ENCODE measurements around the gene WDR46. TPM values are rescaled to one million over a fixed set of nuclear protein-coding genes. Genes with fewer than 3 reads are reported as not detected.
A peak's percentile ranks its signal among the peaks of the same experiment; 100 is the strongest.

The WDR46 gene
- total RNA-seq, 1 donor from 2014 or later: 132 TPM

GRCh38 chr6:33318426-33319073, 29.5 kb upstream of the WDR46 start:
- FAIRE-seq: no peak
- DNase-seq (ENCODE audit: low read depth): no peak
- TF ChIP-seq, protein P1, sequence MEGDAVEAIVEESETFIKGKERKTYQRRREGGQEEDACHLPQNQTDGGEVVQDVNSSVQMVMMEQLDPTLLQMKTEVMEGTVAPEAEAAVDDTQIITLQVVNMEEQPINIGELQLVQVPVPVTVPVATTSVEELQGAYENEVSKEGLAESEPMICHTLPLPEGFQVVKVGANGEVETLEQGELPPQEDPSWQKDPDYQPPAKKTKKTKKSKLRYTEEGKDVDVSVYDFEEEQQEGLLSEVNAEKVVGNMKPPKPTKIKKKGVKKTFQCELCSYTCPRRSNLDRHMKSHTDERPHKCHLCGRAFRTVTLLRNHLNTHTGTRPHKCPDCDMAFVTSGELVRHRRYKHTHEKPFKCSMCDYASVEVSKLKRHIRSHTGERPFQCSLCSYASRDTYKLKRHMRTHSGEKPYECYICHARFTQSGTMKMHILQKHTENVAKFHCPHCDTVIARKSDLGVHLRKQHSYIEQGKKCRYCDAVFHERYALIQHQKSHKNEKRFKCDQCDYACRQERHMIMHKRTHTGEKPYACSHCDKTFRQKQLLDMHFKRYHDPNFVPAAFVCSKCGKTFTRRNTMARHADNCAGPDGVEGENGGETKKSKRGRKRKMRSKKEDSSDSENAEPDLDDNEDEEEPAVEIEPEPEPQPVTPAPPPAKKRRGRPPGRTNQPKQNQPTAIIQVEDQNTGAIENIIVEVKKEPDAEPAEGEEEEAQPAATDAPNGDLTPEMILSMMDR (IDR thresholded peaks at IDR 0.05; ENCODE audit: insufficient read depth, low read length, severe bottlenecking): no peak
- Histone ChIP-seq H3K27me3 (ENCODE audit: control insufficient read depth, insufficient read depth, low read length) (no peaks in the 10 kb centered on the region), H3K4me3 (ENCODE audit: low read depth, low read length) (peak overlapping the region; percentile 49), H3K36me3 (ENCODE audit: control insufficient read depth, insufficient read depth, low read length) (peaks cover 24% of the 10 kb centered on the region)

DNA sequence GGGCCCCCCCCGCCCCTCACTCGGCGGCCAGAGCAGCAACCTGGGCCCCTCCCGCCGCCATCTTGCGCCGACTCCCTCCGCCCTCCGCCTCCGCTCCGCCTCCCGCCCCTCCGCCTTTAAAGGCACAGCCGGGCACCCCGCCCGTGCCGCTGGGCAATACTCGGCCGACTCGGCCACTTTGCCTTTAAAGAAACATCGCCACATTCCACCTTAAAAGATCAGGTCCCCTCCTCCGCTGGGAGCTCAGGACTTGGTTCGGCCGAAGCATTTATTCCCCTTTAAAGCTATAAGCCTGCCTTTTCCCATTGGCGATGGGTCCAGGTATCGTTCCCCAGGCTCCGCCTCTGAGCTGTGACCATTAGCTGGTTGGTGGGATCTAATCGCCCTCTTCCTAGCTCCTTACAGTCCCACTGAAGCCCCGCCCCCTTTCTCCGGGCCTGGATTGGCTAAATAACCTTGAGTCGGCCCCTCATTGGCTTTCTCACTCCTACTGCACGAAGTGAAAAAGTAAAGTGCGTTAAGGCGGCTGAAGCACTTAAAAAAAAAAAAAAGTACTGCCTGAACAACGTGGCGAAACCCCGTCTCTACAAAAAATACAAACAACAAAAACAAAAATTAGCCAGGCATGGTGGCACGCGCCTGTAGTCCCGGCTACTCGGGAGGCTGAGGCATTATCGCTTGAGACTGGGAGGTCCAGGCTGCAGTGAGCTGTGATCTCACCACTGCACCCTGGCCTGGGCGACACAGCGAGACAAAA, 28.8 kb upstream of the WDR46 start, which contains the start of gene ZBTB22:
TSS of gene ZBTB22 (minus strand) at position 76 of the 757 bp plus-strand sequence. CDS start 828 bp downstream, outside the sequence.
- H3K27me3 ChIP-seq (ENCODE audit: control insufficient read depth, insufficient read depth, low read length): no peaks in the 10 kb centered on the region
- peak; percentile 97 for DNase-seq (ENCODE audit: low read depth)
- TF ChIP-seq, protein P1 (IDR thresholded peaks at IDR 0.05; ENCODE audit: insufficient read depth, low read length, severe bottlenecking): no peak
- peak within 1 kb of the TSS; percentile 49 for H3K4me3 ChIP-seq (ENCODE audit: low read depth, low read length)
- FAIRE-seq: peak; percentile 66
- peaks cover 24% of the 10 kb centered on the region for H3K36me3 ChIP-seq (ENCODE audit: control insufficient read depth, insufficient read depth, low read length)

DNA sequence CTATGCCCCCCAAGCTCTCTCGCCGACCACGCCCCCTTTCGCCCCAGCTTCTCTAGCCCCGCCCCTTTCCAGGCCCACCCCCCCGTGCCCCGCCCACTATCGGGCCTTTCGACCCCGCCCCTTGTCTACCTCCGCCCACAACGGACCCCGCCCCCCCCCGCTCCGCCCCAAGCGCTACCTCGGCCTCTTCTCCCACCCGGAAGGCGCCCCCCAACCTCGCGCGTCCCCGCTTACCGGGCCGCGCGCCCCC, 28.3 kb upstream of the WDR46 start:
- TF ChIP-seq, protein P1 (IDR thresholded peaks at IDR 0.05; ENCODE audit: insufficient read depth, low read length, severe bottlenecking): no peak

GRCh38 chr6:33316603-33317418, 27.8 kb upstream of the WDR46 start:
- H3K27me3 ChIP-seq (ENCODE audit: control insufficient read depth, insufficient read depth, low read length): no peaks in the 10 kb centered on the region
- TF ChIP-seq, protein P1 (IDR thresholded peaks at IDR 0.05; ENCODE audit: insufficient read depth, low read length, severe bottlenecking): no peak
- DNase-seq (ENCODE audit: low read depth) (no peak), FAIRE-seq (no peak)
- H3K36me3 ChIP-seq (ENCODE audit: control insufficient read depth, insufficient read depth, low read length): peaks cover 24% of the 10 kb centered on the region
- peak overlapping the region; percentile 49 for H3K4me3 ChIP-seq (ENCODE audit: low read depth, low read length)

More for the DNA sequence above, 28.3 kb upstream of the WDR46 start:
- no peaks in the 10 kb centered on the region for H3K27me3 ChIP-seq (ENCODE audit: control insufficient read depth, insufficient read depth, low read length)
- peak overlapping the region; percentile 49 for H3K4me3 ChIP-seq (ENCODE audit: low read depth, low read length)
- FAIRE-seq: no peak
- no peak for DNase-seq (ENCODE audit: low read depth)
- peaks cover 24% of the 10 kb centered on the region for H3K36me3 ChIP-seq (ENCODE audit: control insufficient read depth, insufficient read depth, low read length)

- FAIRE-seq: no peak
- DNase-seq (ENCODE audit: low read depth): no peak
- H3K36me3 ChIP-seq (ENCODE audit: control insufficient read depth, insufficient read depth, low read length): peaks cover 24% of the 10 kb centered on the region
- TF ChIP-seq, protein P1 (IDR thresholded peaks at IDR 0.05; ENCODE audit: insufficient read depth, low read length, severe bottlenecking): no peak
- H3K4me3 ChIP-seq (ENCODE audit: low read depth, low read length): no peak overlapping the region
- H3K27me3 ChIP-seq (ENCODE audit: control insufficient read depth, insufficient read depth, low read length): no peaks in the 10 kb centered on the region
Observed at GRCh38 chr6:33315793-33316602, 27.0 kb upstream of the WDR46 start.
